ENCODE results near the gene HPCAL1. TPM values are rescaled to one million over a fixed set of nuclear protein-coding genes. Genes with fewer than 3 reads are reported as not detected.

HPCAL1 gene
- total RNA-seq, 1 experiment from 2014 or later = 273 TPM

GRCh38 chr2:10369269-10370255, 66.9 kb downstream of the HPCAL1 start:
- no peak for DNase-seq (ENCODE audit: low read depth)

- no peak for DNase-seq (ENCODE audit: low read depth)
Measured at GRCh38 chr2:10370390-10370789, 67.7 kb downstream of the HPCAL1 start.

DNA sequence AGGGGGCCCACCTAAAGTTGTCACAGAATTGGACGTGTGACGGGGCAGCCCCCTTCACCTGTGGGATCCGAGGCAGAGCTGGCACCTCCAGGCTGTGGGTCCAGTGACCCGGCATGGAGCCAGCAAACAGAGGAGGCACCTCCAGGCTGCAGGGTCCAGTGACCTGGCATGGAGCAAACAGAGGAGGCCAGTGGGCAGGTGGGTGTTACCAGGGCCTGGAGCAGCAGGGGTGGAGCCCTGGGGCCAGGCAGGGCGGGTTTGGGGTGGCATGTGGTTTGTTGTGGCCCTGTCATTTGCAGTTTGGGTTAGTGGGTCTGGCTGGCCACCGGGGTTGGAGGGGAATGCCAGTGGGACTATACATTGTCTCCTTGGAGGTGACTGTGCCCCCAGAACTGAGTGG, 68.2 kb downstream of the HPCAL1 start:
- no peak for DNase-seq (ENCODE audit: low read depth)

DNA sequence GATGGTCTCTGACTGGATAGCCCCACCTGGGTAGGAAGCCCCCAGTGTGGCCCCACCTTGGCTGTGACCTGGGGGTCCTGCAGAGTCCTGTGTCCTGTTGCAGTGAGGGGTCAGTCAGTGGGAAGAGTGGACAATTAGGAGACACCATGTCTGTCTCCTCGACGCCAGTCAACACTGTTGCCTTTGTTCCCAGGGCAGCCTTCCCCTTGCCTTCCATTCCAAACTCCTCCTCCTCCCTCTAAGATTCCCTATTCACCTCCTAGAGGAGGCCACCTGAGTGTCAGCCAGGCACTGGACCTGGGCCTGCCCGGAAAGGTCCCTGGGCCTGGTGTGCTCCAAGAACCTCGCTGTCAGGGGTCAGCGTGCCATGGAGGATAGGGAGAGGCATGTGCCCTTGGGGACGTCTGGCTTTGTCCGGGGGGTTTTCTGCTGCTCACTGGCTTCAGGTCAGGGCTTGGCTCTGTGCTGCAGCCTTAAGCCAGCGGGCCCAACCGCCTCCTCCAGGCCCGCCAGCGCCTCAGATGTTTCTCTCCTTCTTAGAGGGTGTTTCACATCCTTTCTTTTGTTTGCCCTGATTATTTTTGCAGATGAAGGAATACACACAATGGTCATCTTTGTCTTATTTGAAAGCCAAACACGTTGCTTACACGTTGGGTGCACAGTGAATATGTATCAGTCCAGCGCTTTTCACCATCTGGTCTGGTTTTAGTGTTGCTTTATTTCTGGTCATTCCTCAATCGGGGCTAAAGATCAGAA, 68.9 kb downstream of the HPCAL1 start:
- DNase-seq (ENCODE audit: low read depth) = no peak

- DNase-seq (ENCODE audit: low read depth) = no peak
Measured at GRCh38 chr2:10372203-10372861, 69.6 kb downstream of the HPCAL1 start.

DNA sequence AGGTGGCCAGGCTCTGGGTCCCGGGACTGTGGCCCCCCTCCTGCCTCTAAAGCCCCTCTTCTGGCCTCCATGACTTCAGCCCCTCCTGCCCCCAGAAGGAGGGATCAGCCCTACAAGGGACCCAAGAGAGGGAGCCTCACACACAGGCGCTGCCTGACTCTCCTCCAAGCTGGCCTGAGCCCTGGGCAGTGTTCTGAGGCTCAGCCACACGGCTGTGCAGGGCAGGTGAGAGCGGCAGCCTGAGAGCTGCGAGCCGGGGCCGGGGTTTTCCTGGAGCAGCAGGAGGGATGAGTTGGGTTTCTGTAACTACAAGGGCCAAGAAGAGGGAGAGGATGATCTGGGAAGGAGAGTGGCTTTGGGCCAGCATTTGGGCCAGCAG, 70.1 kb downstream of the HPCAL1 start:
- DNase-seq (ENCODE audit: low read depth) = no peak

GRCh38 chr2:10373931-10374330, 71.2 kb downstream of the HPCAL1 start:
- no peak for DNase-seq (ENCODE audit: low read depth)

- DNase-seq (ENCODE audit: low read depth) = no peak
Measured at GRCh38 chr2:10374362-10374943, 71.7 kb downstream of the HPCAL1 start.

GRCh38 chr2:10375570-10376281, 73.0 kb downstream of the HPCAL1 start:
- no peak for DNase-seq (ENCODE audit: low read depth)

DNA sequence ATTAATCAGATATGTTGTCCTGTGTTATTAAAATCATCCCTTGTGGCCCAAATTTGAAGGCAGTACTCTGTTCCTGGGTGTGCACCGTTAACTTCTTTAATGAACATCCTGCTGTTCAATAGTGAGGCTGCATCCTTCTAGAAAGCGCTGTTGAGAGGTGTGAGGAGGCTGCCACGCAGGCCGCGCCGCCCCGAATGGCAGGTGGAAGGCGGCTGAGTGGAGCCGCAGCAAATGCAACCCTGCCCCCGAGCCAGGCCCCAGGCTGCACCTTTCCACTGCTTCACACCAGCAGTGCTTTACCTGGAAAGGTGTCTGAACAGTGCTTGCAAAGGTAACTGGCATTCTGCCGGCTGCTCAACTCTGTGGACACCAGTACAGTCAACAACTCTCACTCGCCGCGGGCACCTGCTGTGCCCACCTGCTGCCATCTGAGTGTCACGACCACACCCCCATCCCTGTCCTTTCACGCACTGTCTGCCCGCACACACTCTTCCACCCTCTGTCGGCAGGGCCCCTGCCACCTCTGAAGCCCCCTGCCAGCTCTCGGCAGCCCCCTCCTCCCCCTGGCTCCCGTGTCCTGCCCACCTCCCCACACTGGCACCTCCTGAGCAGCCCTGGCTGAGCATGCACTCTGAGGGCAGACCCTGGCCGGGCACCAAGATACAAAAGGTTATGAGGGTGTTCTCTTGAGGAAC, 74.5 kb downstream of the HPCAL1 start:
- DNase-seq (ENCODE audit: low read depth) = no peak

- DNase-seq (ENCODE audit: low read depth) = no peak
Measured at GRCh38 chr2:10377747-10378085, 75.0 kb downstream of the HPCAL1 start.

GRCh38 chr2:10378189-10378588, 75.5 kb downstream of the HPCAL1 start:
- DNase-seq (ENCODE audit: low read depth) = no peak

GRCh38 chr2:10380048-10380926, 77.6 kb downstream of the HPCAL1 start:
- no peak for DNase-seq (ENCODE audit: low read depth)

DNA sequence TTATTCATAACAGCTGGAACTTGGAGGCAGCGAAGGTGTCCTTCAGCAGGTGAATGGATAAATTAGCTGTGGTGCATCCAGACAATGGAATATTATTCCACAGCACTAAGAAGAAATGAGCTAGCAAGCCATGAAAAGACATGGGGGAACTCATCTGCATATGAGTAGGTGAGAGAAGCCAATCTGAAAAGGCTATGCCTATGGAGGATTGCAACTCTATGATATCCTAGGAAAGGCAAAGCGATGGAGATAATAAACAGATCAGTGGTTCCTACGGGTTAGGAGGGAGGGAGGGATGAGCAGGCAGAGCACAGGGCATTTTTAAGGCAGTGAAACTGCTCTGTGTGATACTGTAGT, 79.3 kb downstream of the HPCAL1 start:
- DNase-seq (ENCODE audit: low read depth) = no peak

GRCh38 chr2:10382354-10383061, 79.8 kb downstream of the HPCAL1 start:
- no peak for DNase-seq (ENCODE audit: low read depth)

GRCh38 chr2:10383960-10384734, 81.4 kb downstream of the HPCAL1 start:
- no peak for DNase-seq (ENCODE audit: low read depth)

DNA sequence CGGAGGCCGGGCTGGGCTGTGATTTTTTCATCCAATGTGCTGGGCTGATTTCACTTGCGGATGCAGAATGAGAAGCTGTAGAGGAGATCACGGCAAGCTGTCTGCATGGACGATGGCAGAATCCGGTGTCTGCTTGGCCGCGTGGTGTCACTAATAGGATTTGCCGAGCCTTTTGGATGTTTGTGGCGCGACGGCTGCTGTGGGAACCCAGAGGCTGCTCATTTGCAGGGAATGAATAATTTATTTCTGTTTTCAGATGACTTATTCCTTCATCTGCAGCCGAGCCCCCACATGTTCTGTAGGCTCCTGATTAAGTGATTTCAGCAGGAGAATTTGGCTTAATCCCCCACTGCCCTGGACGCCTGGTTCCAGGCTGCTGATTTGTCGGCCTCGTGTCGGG, 82.8 kb downstream of the HPCAL1 start:
- no peak for DNase-seq (ENCODE audit: low read depth)

Data from RPMI7951 (cell line).